Endothelial cell of umbilical vein (primary cell): ENCODE measurements around the gene PRKD1.

ENCODE experiments used
- EZH2 ChIP-seq: IDR thresholded peaks from 2 replicates; pipeline ENCODE4 v1.6.1; 2012; ENCODE audit warnings: borderline replicate concordance, low read depth, mild to moderate bottlenecking, moderate library complexity, low read length, inconsistent platforms; ENCODE audit not compliant: severe bottlenecking
- FOS ChIP-seq: IDR thresholded peaks from 2 replicates; pipeline ENCODE4 v1.6.1; 2011; ENCODE audit warnings: mild to moderate bottlenecking, low read length, moderate library complexity, borderline replicate concordance; ENCODE audit not compliant: insufficient read depth
- POLR2A ChIP-seq: IDR thresholded peaks from 2 replicates; pipeline ENCODE4 v1.6.1; 2012; ENCODE audit warnings: low read depth, mild to moderate bottlenecking, control low read depth, low read length
- POLR2AphosphoS5 ChIP-seq: IDR thresholded peaks from 2 replicates; pipeline ENCODE4 v1.6.1; 2012; ENCODE audit warnings: low read depth, mild to moderate bottlenecking, control low read depth, low read length, moderate library complexity; ENCODE audit not compliant: insufficient read depth
- TF ChIP-seq, protein P1 (sequence below), 2 donors: IDR thresholded peaks; 1 replicate in 1 of 2; 2 replicates in 1 of 2; pipeline ENCODE4 v1.5.1; 2011; ENCODE audit warnings: low read length in 2 of 2, mild to moderate bottlenecking in 2 of 2, moderate library complexity in 2 of 2, control low read depth in 1 of 2, inconsistent platforms in 1 of 2, low read depth in 1 of 2; ENCODE audit not compliant: insufficient read depth in 1 of 2; ENCODE audit errors: extremely low read depth in 1 of 2
- TF ChIP-seq, protein P2 (sequence below): IDR thresholded peaks from 2 replicates; pipeline ENCODE4 v1.6.1; 2011; ENCODE audit not compliant: insufficient read depth, insufficient read length

GRCh38 chr14:29529418-29529817 is 398.2 kb downstream of the PRKD1 start:
- TF ChIP-seq POLR2A (no peak), POLR2AphosphoS5 (no peak), FOS (no peak), EZH2 (no peak)
- TF ChIP-seq, protein P1, sequence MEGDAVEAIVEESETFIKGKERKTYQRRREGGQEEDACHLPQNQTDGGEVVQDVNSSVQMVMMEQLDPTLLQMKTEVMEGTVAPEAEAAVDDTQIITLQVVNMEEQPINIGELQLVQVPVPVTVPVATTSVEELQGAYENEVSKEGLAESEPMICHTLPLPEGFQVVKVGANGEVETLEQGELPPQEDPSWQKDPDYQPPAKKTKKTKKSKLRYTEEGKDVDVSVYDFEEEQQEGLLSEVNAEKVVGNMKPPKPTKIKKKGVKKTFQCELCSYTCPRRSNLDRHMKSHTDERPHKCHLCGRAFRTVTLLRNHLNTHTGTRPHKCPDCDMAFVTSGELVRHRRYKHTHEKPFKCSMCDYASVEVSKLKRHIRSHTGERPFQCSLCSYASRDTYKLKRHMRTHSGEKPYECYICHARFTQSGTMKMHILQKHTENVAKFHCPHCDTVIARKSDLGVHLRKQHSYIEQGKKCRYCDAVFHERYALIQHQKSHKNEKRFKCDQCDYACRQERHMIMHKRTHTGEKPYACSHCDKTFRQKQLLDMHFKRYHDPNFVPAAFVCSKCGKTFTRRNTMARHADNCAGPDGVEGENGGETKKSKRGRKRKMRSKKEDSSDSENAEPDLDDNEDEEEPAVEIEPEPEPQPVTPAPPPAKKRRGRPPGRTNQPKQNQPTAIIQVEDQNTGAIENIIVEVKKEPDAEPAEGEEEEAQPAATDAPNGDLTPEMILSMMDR (IDR thresholded peaks at IDR 0.05; ENCODE audit: extremely low read depth in 1 of 2, insufficient read depth in 1 of 2, low read depth in 1 of 2, low read length in 2 of 2) = peak; percentile 23 to 41
- TF ChIP-seq, protein P2, sequence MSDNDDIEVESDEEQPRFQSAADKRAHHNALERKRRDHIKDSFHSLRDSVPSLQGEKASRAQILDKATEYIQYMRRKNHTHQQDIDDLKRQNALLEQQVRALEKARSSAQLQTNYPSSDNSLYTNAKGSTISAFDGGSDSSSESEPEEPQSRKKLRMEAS = no peak
